Neuron (in vitro differentiated cells): ENCODE measurements around the gene FKRP.
"Not testable (repeated sequence)": the region's sequence is repeated elsewhere in the genome, so short reads cannot be mapped to it uniquely, and the experiment has no call there.

Source experiments
- H2AFZ ChIP-seq: one replicate; pipeline ENCODE4 v1.6.1; 2013; ENCODE audit warnings: low read depth, mild to moderate bottlenecking, inconsistent platforms, low read length, moderate library complexity
- H3K27me3 ChIP-seq: one replicate; pipeline ENCODE4 v1.6.1; 2013; ENCODE audit warnings: low read length; ENCODE audit not compliant: insufficient read depth
- H3K36me3 ChIP-seq: one replicate; pipeline ENCODE4 v1.6.1; 2013; ENCODE audit warnings: low read length; ENCODE audit not compliant: insufficient read depth
- H3K4me1 ChIP-seq: one replicate; pipeline ENCODE4 v1.6.1; 2013; ENCODE audit warnings: low read length; ENCODE audit not compliant: insufficient read depth
- H3K4me3 ChIP-seq: 2 replicates; pipeline ENCODE4 v1.5.1; 2013; ENCODE audit warnings: mild to moderate bottlenecking, low read length, moderate library complexity
- H3K9me3 ChIP-seq: one replicate; pipeline ENCODE4 v1.6.1; 2013; ENCODE audit warnings: low read length

FKRP gene

DNA sequence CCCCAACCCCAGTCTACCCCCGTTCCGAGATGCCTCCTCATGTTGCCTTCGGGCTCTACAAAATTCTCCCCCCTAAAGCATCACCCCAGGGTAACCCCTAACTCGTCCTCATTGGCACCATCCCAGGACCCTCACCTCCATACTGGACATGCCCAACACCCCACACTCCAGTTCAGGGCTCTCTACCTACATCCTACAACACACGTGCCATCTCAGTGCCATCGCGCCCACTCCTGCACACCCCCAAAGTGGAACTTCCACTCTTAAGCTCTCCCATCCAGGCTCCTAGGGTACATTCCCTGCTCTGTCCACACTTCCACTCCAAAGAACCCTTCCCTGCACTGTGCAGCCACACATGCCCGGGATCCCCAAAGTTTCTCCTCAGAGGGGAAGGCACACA, 827 bp upstream of the FKRP start:
- Histone ChIP-seq H3K27me3 (no peaks in the 10 kb centered on the region), H3K4me1 (peaks cover 20% of the 10 kb centered on the region), H3K4me3 (peak overlapping the region; percentile 91), H2AFZ (no peak overlapping the region), H3K36me3 (peaks cover 25% of the 10 kb centered on the region), H3K9me3 (no peaks in the 10 kb centered on the region)

- Histone ChIP-seq H3K4me3 (peak within 1 kb of the TSS; percentile 91), H3K27me3 (no peaks in the 10 kb centered on the region), H3K36me3 (peaks cover 30% of the 10 kb centered on the region), H3K4me1 (peaks cover 20% of the 10 kb centered on the region), H2AFZ (peak within 1 kb of the TSS; percentile 48), H3K9me3 (no peaks in the 10 kb centered on the region)
These were observed 612 bp downstream of the FKRP start, which contains the start of gene STRN4 for GRCh38 chr19:46746281-46747057. Gene STRN4 (minus strand): TSS chr19:46746450. CDS start chr19:46746430, 20 bp downstream.

- Histone ChIP-seq H2AFZ (no peak overlapping the region), H3K36me3 (peaks cover 37% of the 10 kb centered on the region), H3K4me1 (peaks cover 20% of the 10 kb centered on the region), H3K9me3 (no peaks in the 10 kb centered on the region), H3K4me3 (no peak overlapping the region), H3K27me3 (no peaks in the 10 kb centered on the region)
These were observed 2.7 kb downstream of the FKRP start for GRCh38 chr19:46748325-46749109.

DNA sequence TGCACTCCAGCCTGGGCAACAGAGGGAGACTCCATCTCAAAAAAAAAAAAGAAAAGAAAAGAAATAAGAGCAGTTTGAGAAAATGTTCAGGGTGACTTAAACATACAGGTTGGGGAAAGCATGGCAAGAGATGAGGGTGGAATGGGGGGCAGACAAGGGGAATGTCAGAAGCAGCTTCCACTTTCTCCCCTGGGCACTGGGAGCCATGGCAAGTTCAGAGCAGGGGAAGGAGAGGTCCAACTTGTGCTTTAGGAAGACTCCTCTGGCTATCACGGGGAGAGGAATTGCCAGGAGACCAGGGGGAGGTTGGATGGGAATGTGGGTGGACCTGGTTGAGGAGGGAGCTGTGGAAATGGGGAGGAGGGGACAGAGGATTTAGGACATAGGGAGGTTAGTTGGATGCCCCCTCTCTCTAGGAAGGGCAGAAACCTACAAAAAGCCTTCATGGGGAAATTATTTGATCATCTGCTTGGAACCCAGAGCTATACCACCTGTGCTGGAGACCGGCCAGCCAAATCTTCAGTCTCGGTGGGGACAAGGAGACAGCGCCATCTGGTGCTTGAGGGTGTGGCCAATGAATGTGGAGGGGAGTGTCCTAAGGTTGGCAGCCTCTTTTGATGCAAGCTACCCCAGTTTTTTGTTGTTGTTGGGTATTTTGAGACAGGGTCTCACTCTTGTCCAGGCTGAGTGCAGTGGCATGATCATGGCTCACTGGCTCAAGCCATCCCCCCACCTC, 7.7 kb downstream of the FKRP start:
- Histone ChIP-seq H3K27me3 (no peaks in the 10 kb centered on the region), H3K4me1 (no peaks in the 10 kb centered on the region), H3K36me3 (peaks cover 53% of the 10 kb centered on the region), H3K9me3 (no peaks in the 10 kb centered on the region), H3K4me3 (no peak overlapping the region), H2AFZ (no peak overlapping the region)

DNA sequence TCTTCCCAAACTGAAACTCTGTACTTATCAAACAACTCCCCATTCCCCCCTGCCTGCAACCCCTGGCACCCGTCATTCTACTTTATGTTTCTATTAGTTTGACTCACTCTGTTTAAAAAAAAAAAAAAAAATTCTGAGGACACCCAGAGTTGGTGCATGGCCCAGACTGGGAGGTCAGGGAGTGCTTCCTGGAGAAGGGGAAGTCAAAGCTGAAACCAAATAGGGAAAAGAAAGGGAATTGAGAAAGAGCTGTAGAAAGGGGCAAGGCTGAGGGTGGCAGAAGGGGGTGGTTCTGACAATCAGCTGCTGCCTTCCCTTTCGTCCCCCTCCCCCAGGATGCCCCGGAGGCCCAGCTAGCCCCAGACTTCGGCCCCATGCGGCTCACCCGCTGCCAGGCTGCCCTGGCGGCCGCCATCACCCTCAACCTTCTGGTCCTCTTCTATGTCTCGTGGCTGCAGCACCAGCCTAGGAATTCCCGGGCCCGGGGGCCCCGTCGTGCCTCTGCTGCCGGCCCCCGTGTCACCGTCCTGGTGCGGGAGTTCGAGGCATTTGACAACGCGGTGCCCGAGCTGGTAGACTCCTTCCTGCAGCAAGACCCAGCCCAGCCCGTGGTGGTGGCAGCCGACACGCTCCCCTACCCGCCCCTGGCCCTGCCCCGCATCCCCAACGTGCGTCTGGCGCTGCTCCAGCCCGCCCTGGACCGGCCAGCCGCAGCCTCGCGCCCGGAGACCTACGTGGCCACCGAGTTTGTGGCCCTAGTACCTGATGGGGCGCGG, 9.4 kb downstream of the FKRP start:
- no peak overlapping the region for H2AFZ ChIP-seq
- H3K4me1 ChIP-seq, result no peaks in the 10 kb centered on the region
- no peak overlapping the region for H3K4me3 ChIP-seq
- peaks cover 42% of the 10 kb centered on the region for H3K36me3 ChIP-seq
- H3K27me3 ChIP-seq, result no peaks in the 10 kb centered on the region
- no peaks in the 10 kb centered on the region for H3K9me3 ChIP-seq

DNA sequence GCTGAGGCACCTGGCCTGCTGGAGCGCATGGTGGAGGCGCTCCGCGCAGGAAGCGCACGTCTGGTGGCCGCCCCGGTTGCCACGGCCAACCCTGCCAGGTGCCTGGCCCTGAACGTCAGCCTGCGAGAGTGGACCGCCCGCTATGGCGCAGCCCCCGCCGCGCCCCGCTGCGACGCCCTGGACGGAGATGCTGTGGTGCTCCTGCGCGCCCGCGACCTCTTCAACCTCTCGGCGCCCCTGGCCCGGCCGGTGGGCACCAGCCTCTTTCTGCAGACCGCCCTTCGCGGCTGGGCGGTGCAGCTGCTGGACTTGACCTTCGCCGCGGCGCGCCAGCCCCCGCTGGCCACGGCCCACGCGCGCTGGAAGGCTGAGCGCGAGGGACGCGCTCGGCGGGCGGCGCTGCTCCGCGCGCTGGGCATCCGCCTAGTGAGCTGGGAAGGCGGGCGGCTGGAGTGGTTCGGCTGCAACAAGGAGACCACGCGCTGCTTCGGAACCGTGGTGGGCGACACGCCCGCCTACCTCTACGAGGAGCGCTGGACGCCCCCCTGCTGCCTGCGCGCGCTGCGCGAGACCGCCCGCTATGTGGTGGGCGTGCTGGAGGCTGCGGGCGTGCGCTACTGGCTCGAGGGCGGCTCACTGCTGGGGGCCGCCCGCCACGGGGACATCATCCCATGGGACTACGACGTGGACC, 10.1 kb downstream of the FKRP start:
- Histone ChIP-seq H3K9me3 (no peaks in the 10 kb centered on the region), H3K27me3 (no peaks in the 10 kb centered on the region), H3K4me3 (no peak overlapping the region), H2AFZ (no peak overlapping the region), H3K36me3 (peaks cover 34% of the 10 kb centered on the region), H3K4me1 (no peaks in the 10 kb centered on the region)

- Histone ChIP-seq H3K27me3 (no peaks in the 10 kb centered on the region), H3K4me3 (no peak overlapping the region), H3K9me3 (no peaks in the 10 kb centered on the region), H3K36me3 (peaks cover 32% of the 10 kb centered on the region), H2AFZ (no peak overlapping the region), H3K4me1 (no peaks in the 10 kb centered on the region)
These were observed 10.7 kb downstream of the FKRP start for GRCh38 chr19:46756544-46756888.

DNA sequence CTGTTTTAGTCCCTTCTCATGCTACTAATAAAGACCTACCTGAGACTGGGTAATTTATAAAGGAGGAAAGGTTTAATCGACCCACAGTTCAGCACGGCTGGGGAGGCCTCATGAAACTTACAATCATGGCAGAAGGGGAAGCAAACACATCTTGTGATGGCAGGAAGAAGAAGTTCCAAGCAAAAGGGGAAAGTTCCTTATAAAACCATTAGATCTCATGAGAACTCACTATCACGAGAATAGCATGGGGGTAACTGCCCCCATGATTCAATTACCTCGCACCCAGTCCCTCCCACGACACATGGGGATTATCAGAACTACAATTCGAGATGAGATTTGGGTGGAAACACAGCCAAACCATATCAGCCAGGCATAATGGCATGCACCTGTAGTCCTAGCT, 13.3 kb downstream of the FKRP start:
- Histone ChIP-seq H3K4me3 (no peak overlapping the region), H3K27me3 (no peaks in the 10 kb centered on the region), H3K36me3 (peaks cover 22% of the 10 kb centered on the region), H3K9me3 (no peaks in the 10 kb centered on the region), H3K4me1 (no peaks in the 10 kb centered on the region), H2AFZ (no peak overlapping the region)

DNA sequence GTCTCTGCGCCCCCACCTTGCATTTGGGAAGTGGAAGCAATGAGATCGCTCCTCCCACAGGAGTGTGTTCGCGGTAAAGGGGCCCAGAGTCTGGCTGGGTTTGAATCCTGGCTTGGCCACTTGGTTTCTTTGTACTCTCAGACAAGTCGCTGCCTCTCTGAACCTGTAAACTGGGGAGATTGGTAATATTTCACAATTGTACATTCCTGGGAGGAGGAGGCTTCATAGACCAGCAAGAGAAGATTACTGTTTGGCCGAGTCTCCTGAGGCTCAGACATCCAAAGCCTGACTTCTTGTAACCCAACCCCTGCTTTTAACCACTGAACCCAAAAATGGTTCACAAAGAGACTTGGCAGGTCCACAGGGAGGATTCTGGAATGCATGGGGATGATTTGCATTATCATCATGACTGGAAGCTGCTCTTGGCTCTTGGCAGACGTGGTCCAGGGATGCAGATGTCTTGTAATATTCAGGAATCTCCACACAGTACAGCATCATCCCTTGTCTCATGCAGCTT, 14.0 kb downstream of the FKRP start:
- H3K4me3 ChIP-seq, result no peak overlapping the region
- no peaks in the 10 kb centered on the region for H3K9me3 ChIP-seq
- H3K36me3 ChIP-seq, result peaks cover 22% of the 10 kb centered on the region

DNA sequence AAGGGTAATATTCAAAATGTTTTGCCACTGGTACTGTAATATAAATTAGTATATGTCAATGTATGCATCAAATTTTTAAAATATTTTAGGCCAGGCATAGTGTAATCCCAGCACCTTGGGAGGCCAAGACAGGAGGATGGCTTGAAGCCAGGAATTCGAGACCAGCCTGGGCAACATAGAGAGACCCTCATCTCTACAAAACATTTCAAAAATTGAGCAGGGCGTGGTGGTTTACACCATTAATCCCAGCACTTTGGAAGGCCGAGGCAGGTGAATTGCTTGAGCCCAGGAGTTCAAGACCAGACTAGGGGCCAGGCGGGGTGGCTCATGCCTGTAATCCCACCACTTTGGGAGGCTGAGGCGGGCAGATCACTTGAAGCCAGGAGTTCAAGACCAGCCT, 14.5 kb downstream of the FKRP start:
- H3K27me3 ChIP-seq, result no peaks in the 10 kb centered on the region
- no peaks in the 10 kb centered on the region for H3K9me3 ChIP-seq
- H3K4me1 ChIP-seq, result no peaks in the 10 kb centered on the region
- H3K36me3 ChIP-seq, result peaks cover 20% of the 10 kb centered on the region
- H2AFZ ChIP-seq, result no peak overlapping the region
- no peak overlapping the region for H3K4me3 ChIP-seq

More for the DNA sequence above, 14.0 kb downstream of the FKRP start:
- Histone ChIP-seq H2AFZ (no peak overlapping the region), H3K27me3 (no peaks in the 10 kb centered on the region), H3K4me1 (no peaks in the 10 kb centered on the region)

DNA sequence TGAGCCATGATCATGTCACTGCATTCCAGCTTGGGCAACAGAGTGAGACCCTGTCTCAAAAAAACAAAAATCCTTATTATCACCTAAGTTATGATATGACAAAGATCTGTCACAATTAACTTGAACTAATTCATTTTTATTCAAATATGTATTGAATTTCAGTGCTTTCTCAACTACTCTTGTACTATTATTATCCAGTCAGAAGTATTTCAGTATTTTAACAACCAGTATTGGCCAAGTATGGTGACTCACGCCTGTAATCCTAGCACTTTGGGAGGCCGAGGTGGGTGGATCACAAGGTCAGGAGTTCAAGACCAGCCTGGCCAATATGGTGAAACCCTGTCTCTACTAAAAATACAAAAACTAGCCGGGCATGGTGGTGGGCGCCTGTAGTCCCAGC, 15.0 kb downstream of the FKRP start:
- H2AFZ ChIP-seq, H3K4me1 ChIP-seq, H3K27me3 ChIP-seq, H3K9me3 ChIP-seq, H3K4me3 ChIP-seq: not testable (repeated sequence)
- peaks cover 15% of the 10 kb centered on the region for H3K36me3 ChIP-seq

DNA sequence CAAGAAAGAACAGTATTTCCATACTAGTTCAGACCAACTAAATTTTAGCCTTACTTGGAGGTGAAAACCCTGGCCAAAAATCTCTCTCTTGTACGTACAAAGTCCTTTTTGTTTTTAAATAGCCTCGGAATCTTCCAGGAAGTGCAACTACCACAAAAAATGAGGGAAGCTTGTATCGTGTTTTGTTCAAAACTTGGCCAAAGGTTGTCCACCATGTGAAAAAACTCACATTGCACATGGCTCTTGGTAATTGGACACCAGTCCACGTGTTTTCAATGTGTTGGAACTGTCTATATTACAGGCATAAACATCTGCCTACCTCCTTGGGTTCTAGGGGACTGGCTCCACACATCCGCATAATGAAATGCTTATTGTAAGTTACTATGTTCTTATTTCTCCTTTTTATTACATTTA, 15.6 kb downstream of the FKRP start:
- peaks cover 9% of the 10 kb centered on the region for H3K36me3 ChIP-seq
- H2AFZ ChIP-seq, result no peak overlapping the region
- H3K9me3 ChIP-seq, result no peaks in the 10 kb centered on the region
- no peak overlapping the region for H3K4me3 ChIP-seq
- no peaks in the 10 kb centered on the region for H3K4me1 ChIP-seq
- H3K27me3 ChIP-seq, result no peaks in the 10 kb centered on the region
